HUDEP-2 (cell line): ENCODE results near the gene COX6B2.
"Not testable (repeated sequence)": the region's sequence is repeated elsewhere in the genome, so short reads cannot be mapped to it uniquely, and the experiment has no call there.

ENCODE experiments used
- DNase-seq, 76 experiments: peaks; one replicate each; lab custom pipeline; 2025; ENCODE audit not compliant: unreplicated experiment in 76 of 76; lab: John Stamatoyannopoulos, UW

The COX6B2 gene

GRCh38 chr19:55345101-55345817 is 9.3 kb downstream of the COX6B2 start:
- DNase-seq: no peak

GRCh38 chr19:55344444-55344843 is 10.1 kb downstream of the COX6B2 start:
- peak in 48 of 76 experiments; percentile 7 to 67 (median 41) for DNase-seq

- no peak for DNase-seq
Observed at GRCh38 chr19:55341595-55342531, 12.7 kb downstream of the COX6B2 start.

- peak in 73 of 76 experiments; percentile 28 to 93 (median 79) for DNase-seq
Observed at GRCh38 chr19:55341171-55341588, 13.3 kb downstream of the COX6B2 start.

GRCh38 chr19:55340784-55341147 is 13.8 kb downstream of the COX6B2 start:
- DNase-seq: peak in 13 of 76 experiments; percentile 18 to 46 (median 30)

- peak in 28 of 76 experiments; percentile 14 to 64 (median 44) for DNase-seq
Observed at GRCh38 chr19:55339889-55340783, 14.4 kb downstream of the COX6B2 start.

GRCh38 chr19:55339105-55339888 is 15.2 kb downstream of the COX6B2 start, which contains the start of gene KMT5C:
Gene KMT5C (plus strand): TSS chr19:55339876. CDS start chr19:55341937, 2,061 bp downstream.
- peak; percentile 86 to 100 (median 100) for DNase-seq

- DNase-seq: no peak
Observed at GRCh38 chr19:55336101-55336500, 18.4 kb downstream of the COX6B2 start.

GRCh38 chr19:55333870-55334269 is 20.6 kb downstream of the COX6B2 start:
- DNase-seq: no peak

GRCh38 chr19:55329791-55330190 is 24.7 kb downstream of the COX6B2 start:
- DNase-seq: not testable (repeated sequence)

GRCh38 chr19:55328774-55329318 is 25.7 kb downstream of the COX6B2 start:
- peak in 3 of 76 experiments; percentile 12 to 29 (median 22) for DNase-seq

- no peak for DNase-seq
Observed at GRCh38 chr19:55325172-55325571, 29.3 kb downstream of the COX6B2 start, which contains the start of gene TMEM150B. Gene TMEM150B (minus strand): TSS chr19:55325341. CDS start chr19:55321036, 4,305 bp downstream.

GRCh38 chr19:55324662-55325061 is 29.9 kb downstream of the COX6B2 start:
- DNase-seq: no peak

- DNase-seq: no peak
Observed at GRCh38 chr19:55322204-55322885, 32.2 kb downstream of the COX6B2 start.

- no peak for DNase-seq
Observed at GRCh38 chr19:55321466-55322137, 32.9 kb downstream of the COX6B2 start.

- no peak for DNase-seq
Observed at GRCh38 chr19:55320844-55321419, 33.6 kb downstream of the COX6B2 start.

- peak in 2 of 76 experiments; percentile 14 to 15 for DNase-seq
Observed at GRCh38 chr19:55319785-55320184, 34.7 kb downstream of the COX6B2 start.

- DNase-seq: no peak
Observed at GRCh38 chr19:55316646-55317045, 37.9 kb downstream of the COX6B2 start.
